ENCODE results near the gene MACIR. TPM values are rescaled to one million over a fixed set of nuclear protein-coding genes. Genes with fewer than 3 reads are reported as not detected.

The MACIR gene
- total and polyA plus RNA-seq, 10 of the 15 experiments (the other 5 are each of a cell fraction or from before 2014, with no cell fraction given) = 2.1 to 16.1 (median 10.8) TPM

GRCh38 chr5:103210952-103211351 is 47.6 kb upstream of the MACIR start (continued):
- TF ChIP-seq ZNF592 (IDR thresholded peaks at IDR 0.05) (no peak), PAX8 (IDR thresholded peaks at IDR 0.05) (no peak), ZBED1 (IDR thresholded peaks at IDR 0.05; ENCODE audit: borderline replicate concordance) (no peak), ELK1 (IDR thresholded peaks at IDR 0.05; ENCODE audit: low read depth, low read length) (no peak), FOXM1 (IDR thresholded peaks at IDR 0.05; ENCODE audit: low read depth, low read length) (no peak)
